GM12878 (cell line): ENCODE measurements around the gene SAMD9L.

Source experiments
- CHD1 ChIP-seq: IDR thresholded peaks from 2 replicates; pipeline ENCODE4 v1.6.1; 2012; ENCODE audit warnings: low read depth, low read length, improper control_type of control experiment
- EGR1 ChIP-seq, 2 experiments: IDR thresholded peaks; 1 replicate in 1 of 2; 2 replicates in 1 of 2; pipeline ENCODE4 v1.6.1; 2011 to 2012; ENCODE audit warnings: low read depth in 2 of 2, low read length in 2 of 2, borderline replicate concordance in 1 of 2, mild to moderate bottlenecking in 1 of 2, moderate library complexity in 1 of 2
- EZH2 ChIP-seq: IDR thresholded peaks from 2 replicates; pipeline ENCODE4 v1.6.1; 2012; ENCODE audit warnings: low read depth, mild to moderate bottlenecking, control low read depth, inconsistent platforms, low read length, borderline replicate concordance; ENCODE audit not compliant: control insufficient read depth
- POLR2A ChIP-seq: IDR thresholded peaks from 2 replicates; pipeline ENCODE4 v1.6.1; 2011; ENCODE audit warnings: low read depth, mild to moderate bottlenecking, low read length
- TF ChIP-seq, protein P1 (sequence below): fragments of 450-650 bp; IDR thresholded peaks from 2 replicates; pipeline ENCODE4 v1.6.1; 2017; ENCODE audit warnings: antibody characterized with exemption, mild to moderate bottlenecking, moderate library complexity
- TF ChIP-seq, protein P2 (sequence below): IDR thresholded peaks from 2 replicates; pipeline ENCODE4 v1.6.1; 2011; ENCODE audit warnings: borderline replicate concordance, low read depth, mild to moderate bottlenecking, moderate library complexity, mixed read lengths, low read length; ENCODE audit not compliant: insufficient read depth; ENCODE audit errors: extremely low read length

GRCh38 chr7:93156884-93157283 is 8.7 kb upstream of the SAMD9L start:
- TF ChIP-seq EZH2 = no peak
- TF ChIP-seq EGR1 (IDR thresholded peaks at IDR 0.05; ENCODE audit: borderline replicate concordance in 1 of 2, low read depth in 2 of 2, low read length in 2 of 2) = no peak
- no peak for TF ChIP-seq POLR2A
- TF ChIP-seq, protein P1, sequence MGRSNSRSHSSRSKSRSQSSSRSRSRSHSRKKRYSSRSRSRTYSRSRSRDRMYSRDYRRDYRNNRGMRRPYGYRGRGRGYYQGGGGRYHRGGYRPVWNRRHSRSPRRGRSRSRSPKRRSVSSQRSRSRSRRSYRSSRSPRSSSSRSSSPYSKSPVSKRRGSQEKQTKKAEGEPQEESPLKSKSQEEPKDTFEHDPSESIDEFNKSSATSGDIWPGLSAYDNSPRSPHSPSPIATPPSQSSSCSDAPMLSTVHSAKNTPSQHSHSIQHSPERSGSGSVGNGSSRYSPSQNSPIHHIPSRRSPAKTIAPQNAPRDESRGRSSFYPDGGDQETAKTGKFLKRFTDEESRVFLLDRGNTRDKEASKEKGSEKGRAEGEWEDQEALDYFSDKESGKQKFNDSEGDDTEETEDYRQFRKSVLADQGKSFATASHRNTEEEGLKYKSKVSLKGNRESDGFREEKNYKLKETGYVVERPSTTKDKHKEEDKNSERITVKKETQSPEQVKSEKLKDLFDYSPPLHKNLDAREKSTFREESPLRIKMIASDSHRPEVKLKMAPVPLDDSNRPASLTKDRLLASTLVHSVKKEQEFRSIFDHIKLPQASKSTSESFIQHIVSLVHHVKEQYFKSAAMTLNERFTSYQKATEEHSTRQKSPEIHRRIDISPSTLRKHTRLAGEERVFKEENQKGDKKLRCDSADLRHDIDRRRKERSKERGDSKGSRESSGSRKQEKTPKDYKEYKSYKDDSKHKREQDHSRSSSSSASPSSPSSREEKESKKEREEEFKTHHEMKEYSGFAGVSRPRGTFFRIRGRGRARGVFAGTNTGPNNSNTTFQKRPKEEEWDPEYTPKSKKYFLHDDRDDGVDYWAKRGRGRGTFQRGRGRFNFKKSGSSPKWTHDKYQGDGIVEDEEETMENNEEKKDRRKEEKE = no peak
- TF ChIP-seq, protein P2, sequence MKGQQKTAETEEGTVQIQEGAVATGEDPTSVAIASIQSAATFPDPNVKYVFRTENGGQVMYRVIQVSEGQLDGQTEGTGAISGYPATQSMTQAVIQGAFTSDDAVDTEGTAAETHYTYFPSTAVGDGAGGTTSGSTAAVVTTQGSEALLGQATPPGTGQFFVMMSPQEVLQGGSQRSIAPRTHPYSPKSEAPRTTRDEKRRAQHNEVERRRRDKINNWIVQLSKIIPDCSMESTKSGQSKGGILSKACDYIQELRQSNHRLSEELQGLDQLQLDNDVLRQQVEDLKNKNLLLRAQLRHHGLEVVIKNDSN = no peak
- TF ChIP-seq CHD1 = no peak
